HAP-1 (cell line): Measurements from ENCODE around the gene TENT4B.

Source experiments
- DNase-seq, 2 experiments: peaks; one replicate each; pipeline ENCODE4 v3.0.0-alpha.2; 2016 to 2020; ENCODE audit warnings: low spot score in 2 of 2
- H3K27me3 ChIP-seq: fragments of 250-450 bp; sonication (Bioruptor Pico); 2 replicates; pipeline ENCODE4 v1.5.1; 2020; ENCODE audit warnings: low read depth, mild to moderate bottlenecking, moderate library complexity
- H3K36me3 ChIP-seq: fragments of 250-450 bp; sonication (Bioruptor Pico); replicated peaks from 2 replicates; pipeline ENCODE4 v1.5.1; 2020; ENCODE audit warnings: mild to moderate bottlenecking
- H3K4me1 ChIP-seq: fragments of 250-450 bp; sonication (Bioruptor Pico); 2 replicates; pipeline ENCODE4 v1.5.1; 2020; ENCODE audit warnings: mild to moderate bottlenecking
- H3K4me3 ChIP-seq: fragments of 250-450 bp; sonication (Bioruptor Pico); 2 replicates; pipeline ENCODE4 v1.5.1; 2020; ENCODE audit warnings: mild to moderate bottlenecking, moderate library complexity
- H3K9me3 ChIP-seq: fragments of 250-450 bp; sonication (Bioruptor Pico); 2 replicates; pipeline ENCODE4 v1.5.1; 2020; ENCODE audit warnings: mild to moderate bottlenecking, moderate library complexity
- in situ Hi-C: fragments of 300-500 bp; cut with MboI; formaldehyde crosslinking; loops from 3 replicates; pipeline ENCODE4 v1.14.3; 2020; ENCODE audit warnings: low sequenced_read_pairs, inconsistent platforms, mixed read lengths

The TENT4B gene

DNA sequence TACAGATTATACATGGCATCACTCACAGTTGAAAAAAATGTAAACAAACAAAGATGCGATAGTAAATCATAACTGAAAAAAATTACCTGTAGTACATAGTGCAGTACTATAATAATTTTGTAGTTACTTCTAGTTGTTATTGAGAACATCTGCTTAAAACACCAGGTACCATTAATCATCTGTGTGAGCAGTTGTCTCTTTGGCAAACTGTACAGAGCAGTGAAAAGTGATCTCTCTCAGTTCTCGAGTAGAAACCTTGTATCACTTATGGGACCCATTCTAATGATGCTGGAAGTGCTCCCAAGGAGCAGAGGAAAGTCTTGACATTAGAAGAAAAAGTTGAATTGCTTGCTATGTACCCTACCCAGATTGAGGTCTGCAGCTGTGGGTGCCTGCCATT, 8.9 kb upstream of the TENT4B start:
- Histone ChIP-seq H3K36me3 (no peaks in the 10 kb centered on the region), H3K4me3 (no peak overlapping the region), H3K4me1 (no peaks in the 10 kb centered on the region), H3K9me3 (no peaks in the 10 kb centered on the region), H3K27me3 (no peaks in the 10 kb centered on the region)
- no peak for DNase-seq
- in situ Hi-C loops: no loop called here

GRCh38 chr16:50146479-50147435, 6.3 kb upstream of the TENT4B start:
- Histone ChIP-seq H3K27me3 (no peaks in the 10 kb centered on the region), H3K36me3 (no peaks in the 10 kb centered on the region), H3K4me1 (no peaks in the 10 kb centered on the region), H3K4me3 (no peak overlapping the region), H3K9me3 (no peaks in the 10 kb centered on the region)
- no peak for DNase-seq
- in situ Hi-C loops: no loop called here

DNA sequence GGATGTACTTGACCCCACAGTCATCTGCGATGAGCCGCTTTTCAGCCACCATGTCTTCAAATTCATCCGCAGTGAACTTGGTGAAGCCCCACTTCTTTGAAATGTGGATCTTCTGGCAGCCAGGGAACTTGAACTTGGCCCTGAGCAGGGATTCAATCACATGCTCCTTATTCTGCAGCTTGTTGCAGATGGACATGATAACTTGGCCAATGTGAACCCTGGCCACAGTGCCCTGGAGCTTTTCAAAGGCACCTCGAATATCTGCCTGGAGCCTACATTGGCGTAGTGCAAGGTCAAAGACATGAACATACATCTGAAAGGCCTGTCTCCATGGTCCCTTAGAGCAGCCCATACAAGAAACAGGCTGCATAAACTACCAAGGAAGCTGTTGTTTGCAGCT, 1.8 kb upstream of the TENT4B start:
- in situ Hi-C loops: no loop called here
- Histone ChIP-seq H3K27me3 (no peaks in the 10 kb centered on the region), H3K4me1 (peaks cover 15% of the 10 kb centered on the region), H3K9me3 (no peaks in the 10 kb centered on the region), H3K36me3 (no peaks in the 10 kb centered on the region), H3K4me3 (no peak overlapping the region)
- DNase-seq: no peak

GRCh38 chr16:50151756-50152155, 1.4 kb upstream of the TENT4B start:
- peaks cover 15% of the 10 kb centered on the region for H3K4me1 ChIP-seq
- H3K4me3 ChIP-seq: no peak overlapping the region
- no peaks in the 10 kb centered on the region for H3K36me3 ChIP-seq
- DNase-seq: no peak
- in situ Hi-C loops: no loop called here
- H3K27me3 ChIP-seq: no peaks in the 10 kb centered on the region
- H3K9me3 ChIP-seq: no peaks in the 10 kb centered on the region

GRCh38 chr16:50152351-50152806, 727 bp upstream of the TENT4B start:
- Histone ChIP-seq H3K9me3 (no peaks in the 10 kb centered on the region), H3K4me3 (peak overlapping the region; percentile 76), H3K4me1 (peaks cover 15% of the 10 kb centered on the region), H3K36me3 (no peaks in the 10 kb centered on the region), H3K27me3 (no peaks in the 10 kb centered on the region)
- in situ Hi-C loops: no loop called here
- peak; percentile 17 to 54 for DNase-seq

DNA sequence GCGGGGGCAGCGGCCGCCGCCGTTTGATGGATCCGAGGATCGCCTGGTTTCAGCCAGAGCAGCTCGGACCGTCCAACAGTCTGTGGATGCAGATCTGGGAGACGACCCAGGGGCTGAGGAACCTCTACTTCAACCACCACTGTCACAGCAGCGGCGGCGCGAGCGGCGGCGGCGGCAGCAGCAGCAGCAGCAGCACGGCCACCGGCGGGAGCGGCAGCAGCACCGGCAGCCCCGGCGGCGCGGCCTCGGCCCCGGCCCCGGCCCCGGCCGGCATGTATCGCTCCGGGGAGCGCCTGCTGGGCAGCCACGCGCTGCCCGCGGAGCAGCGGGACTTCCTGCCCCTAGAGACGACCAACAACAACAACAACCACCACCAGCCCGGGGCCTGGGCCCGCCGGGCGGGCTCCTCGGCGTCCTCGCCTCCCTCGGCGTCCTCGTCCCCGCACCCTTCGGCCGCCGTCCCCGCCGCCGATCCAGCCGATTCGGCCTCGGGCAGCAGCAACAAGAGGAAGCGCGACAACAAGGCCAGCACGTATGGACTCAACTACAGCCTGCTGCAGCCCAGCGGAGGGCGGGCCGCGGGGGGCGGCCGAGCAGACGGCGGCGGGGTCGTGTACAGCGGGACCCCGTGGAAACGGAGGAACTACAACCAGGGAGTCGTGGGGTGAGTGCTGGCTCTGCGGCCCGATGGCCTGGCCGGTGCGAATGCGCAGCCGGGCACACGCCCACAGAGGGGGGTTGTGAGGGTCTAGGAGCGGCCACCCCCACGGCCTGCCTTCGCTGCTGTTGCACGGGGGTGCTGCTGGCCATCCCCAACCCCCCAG, 702 bp downstream of the TENT4B start:
- peak overlapping the region; percentile 71 for H3K4me3 ChIP-seq
- no peaks in the 10 kb centered on the region for H3K9me3 ChIP-seq
- peak in 1 of 2 experiments; percentile 24 for DNase-seq
- H3K27me3 ChIP-seq: no peaks in the 10 kb centered on the region
- H3K36me3 ChIP-seq: no peaks in the 10 kb centered on the region
- H3K4me1 ChIP-seq: peaks cover 15% of the 10 kb centered on the region
- in situ Hi-C loops: no loop called here

DNA sequence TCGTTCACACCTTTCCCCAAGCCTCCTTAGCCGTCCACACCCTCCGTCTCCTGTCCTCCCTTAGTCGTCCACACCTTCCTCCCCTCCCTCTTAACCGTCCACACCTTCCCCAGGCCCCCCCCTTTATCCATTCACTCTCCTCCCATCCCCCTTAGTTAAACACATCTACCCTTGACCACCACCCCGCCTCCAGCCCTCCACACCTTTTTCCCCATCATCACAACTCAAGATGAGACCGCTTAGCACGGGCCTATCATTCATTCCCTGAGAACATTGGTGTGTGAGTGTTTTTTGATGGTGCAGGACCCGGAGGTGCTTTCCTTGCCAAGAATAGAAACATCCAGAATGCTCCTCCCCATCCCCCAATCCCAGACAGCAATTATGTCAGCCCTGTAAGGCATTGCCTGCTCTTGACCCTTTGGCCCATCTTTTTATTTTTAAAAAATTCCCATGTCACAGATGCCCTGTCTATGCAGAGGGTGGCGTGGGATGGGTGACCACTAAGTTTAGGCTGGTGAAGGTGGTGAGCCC, 1.4 kb downstream of the TENT4B start:
- in situ Hi-C loops: no loop called here
- no peaks in the 10 kb centered on the region for H3K36me3 ChIP-seq
- DNase-seq: peak in 1 of 2 experiments; percentile 29
- no peaks in the 10 kb centered on the region for H3K9me3 ChIP-seq
- no peaks in the 10 kb centered on the region for H3K27me3 ChIP-seq
- H3K4me1 ChIP-seq: peaks cover 15% of the 10 kb centered on the region
- H3K4me3 ChIP-seq: peak overlapping the region; percentile 71

DNA sequence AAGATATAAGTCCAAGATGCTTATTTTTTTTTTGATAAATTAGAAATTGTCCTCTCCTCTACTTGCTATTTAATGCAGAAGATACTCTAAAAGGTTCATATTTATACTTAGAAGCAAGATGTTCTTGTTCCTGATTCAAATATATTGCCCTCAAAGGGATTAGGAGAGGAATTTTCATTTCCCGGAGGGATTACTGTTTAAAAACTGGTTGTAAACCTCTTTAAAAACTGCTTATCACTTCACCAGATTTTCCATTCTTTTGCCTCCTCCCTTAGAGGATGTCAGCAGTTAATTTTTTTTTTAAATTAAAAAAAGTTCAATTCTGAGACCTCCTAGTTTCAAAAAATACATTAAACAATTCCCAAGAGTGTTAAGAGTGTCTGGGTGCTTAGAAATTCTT, 2.8 kb downstream of the TENT4B start:
- Histone ChIP-seq H3K4me1 (peaks cover 15% of the 10 kb centered on the region), H3K4me3 (peak overlapping the region; percentile 71), H3K9me3 (no peaks in the 10 kb centered on the region), H3K36me3 (no peaks in the 10 kb centered on the region), H3K27me3 (no peaks in the 10 kb centered on the region)
- peak in 1 of 2 experiments; percentile 67 for DNase-seq
- in situ Hi-C loops: no loop called here

GRCh38 chr16:50156590-50156989, 3.5 kb downstream of the TENT4B start:
- Histone ChIP-seq H3K4me3 (peak overlapping the region; percentile 71; the same call in 1 of the 2 replicates), H3K36me3 (no peaks in the 10 kb centered on the region), H3K9me3 (no peaks in the 10 kb centered on the region), H3K27me3 (no peaks in the 10 kb centered on the region), H3K4me1 (peaks cover 15% of the 10 kb centered on the region)
- in situ Hi-C loops: no loop called here
- no peak for DNase-seq

DNA sequence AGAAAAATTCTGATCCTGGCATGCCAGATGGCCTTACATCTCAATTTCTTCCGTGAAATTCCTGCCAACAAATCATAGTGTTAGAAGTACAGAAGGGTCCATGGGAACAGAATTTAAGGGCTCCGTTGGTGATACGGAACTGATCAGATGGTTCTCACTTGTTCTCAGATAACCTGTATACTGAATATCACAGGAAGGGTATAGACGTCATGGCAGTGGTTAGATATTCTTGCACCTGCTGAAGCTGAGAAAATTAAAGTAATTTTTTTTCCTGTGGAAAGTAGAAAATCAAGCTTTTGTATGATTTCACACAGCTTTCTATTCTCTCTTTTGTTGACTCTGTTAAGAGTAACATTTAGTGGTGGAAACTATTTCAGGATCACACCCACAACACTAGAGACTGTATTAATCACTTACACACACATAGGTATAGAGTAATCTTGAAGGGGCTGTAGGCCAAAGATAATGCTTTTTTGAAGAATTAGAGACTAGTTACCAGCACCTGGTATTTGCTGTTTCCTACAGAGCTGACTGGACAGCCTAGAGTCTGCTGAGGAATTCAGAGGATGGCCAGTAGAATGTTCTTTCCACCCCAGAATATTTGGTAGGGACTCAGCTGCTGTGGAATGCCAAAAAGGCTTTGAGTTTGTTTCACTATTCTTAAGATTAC, 7.5 kb downstream of the TENT4B start:
- in situ Hi-C loops: no loop called here
- DNase-seq: no peak
- H3K27me3 ChIP-seq: no peaks in the 10 kb centered on the region
- no peak overlapping the region for H3K4me3 ChIP-seq
- no peaks in the 10 kb centered on the region for H3K36me3 ChIP-seq
- H3K4me1 ChIP-seq: peaks cover 6% of the 10 kb centered on the region
- H3K9me3 ChIP-seq: no peaks in the 10 kb centered on the region

DNA sequence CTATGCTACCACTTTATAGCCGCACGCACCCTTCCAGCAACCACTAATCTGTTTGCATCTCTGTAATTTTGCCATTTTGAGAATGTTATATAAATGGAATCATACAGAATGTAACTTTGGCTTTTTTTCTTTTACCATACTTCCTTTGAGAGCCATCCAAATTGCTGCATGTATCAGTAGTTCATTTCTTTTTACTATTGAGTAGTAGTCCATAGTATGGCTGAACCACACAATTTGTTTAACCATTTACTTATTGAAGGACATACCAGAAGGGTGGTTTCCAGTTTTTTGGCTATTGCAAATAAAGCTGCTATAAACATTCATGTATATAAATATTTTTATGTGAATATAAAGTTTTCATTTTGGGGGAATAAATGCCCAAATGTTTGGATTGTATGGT, 8.8 kb downstream of the TENT4B start:
- DNase-seq: no peak
- Histone ChIP-seq H3K36me3 (no peaks in the 10 kb centered on the region), H3K9me3 (no peaks in the 10 kb centered on the region), H3K4me3 (no peak overlapping the region), H3K4me1 (no peaks in the 10 kb centered on the region; the same call in 1 of the 2 replicates), H3K27me3 (no peaks in the 10 kb centered on the region)
- in situ Hi-C loops: no loop called here

DNA sequence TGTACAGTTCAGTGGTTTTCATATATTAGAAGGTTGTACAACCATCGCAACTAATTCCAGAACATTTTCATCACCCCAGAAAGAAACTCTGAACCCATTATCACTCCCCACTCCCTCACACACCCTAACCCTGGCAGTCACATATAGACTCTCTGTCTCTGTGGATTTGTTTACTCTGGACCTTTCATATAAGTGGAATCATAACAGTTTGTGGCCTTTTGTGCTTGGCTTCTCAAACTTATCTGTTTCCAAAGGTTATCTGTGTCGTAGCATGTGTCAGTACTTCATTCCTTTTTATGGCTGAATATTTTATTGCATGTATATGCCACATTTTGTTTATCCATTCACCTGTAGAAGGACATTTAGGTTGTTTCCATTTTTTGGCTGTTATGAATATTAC, 12.4 kb downstream of the TENT4B start:
- in situ Hi-C loops: no loop called here
- no peaks in the 10 kb centered on the region for H3K27me3 ChIP-seq
- no peaks in the 10 kb centered on the region; the same call in 1 of the 2 replicates for H3K4me1 ChIP-seq
- H3K36me3 ChIP-seq: no peaks in the 10 kb centered on the region
- DNase-seq: no peak
- H3K9me3 ChIP-seq: peaks cover 2% of the 10 kb centered on the region; the same call in 1 of the 2 replicates
- no peak overlapping the region for H3K4me3 ChIP-seq
